Skin epidermis (tissue), 12 donors: Measurements from ENCODE around the gene NAT14.
A peak's percentile ranks its signal among the peaks of the same experiment; 100 is the strongest.

ENCODE experiments used
- H3K27ac ChIP-seq, 21 experiments: fragments of 200-600 bp; sonication (generic) in 11 of 21; one replicate each; pipeline ENCODE4 v1.5.0; 2020; ENCODE audit warnings: mild to moderate bottlenecking in 3 of 21, inconsistent platforms in 2 of 21, moderate library complexity in 2 of 21
- H3K4me3 ChIP-seq, 7 experiments: fragments of 200-600 bp; sonication (generic) in 2 of 7; one replicate each; pipeline ENCODE4 v1.5.0; 2020; ENCODE audit warnings: inconsistent platforms in 2 of 7, mild to moderate bottlenecking in 2 of 7, moderate library complexity in 1 of 7

NAT14 gene

GRCh38 chr19:55482967-55483705 lies 1.9 kb upstream of the NAT14 start:
- no peak overlapping the region for H3K4me3 ChIP-seq

DNA sequence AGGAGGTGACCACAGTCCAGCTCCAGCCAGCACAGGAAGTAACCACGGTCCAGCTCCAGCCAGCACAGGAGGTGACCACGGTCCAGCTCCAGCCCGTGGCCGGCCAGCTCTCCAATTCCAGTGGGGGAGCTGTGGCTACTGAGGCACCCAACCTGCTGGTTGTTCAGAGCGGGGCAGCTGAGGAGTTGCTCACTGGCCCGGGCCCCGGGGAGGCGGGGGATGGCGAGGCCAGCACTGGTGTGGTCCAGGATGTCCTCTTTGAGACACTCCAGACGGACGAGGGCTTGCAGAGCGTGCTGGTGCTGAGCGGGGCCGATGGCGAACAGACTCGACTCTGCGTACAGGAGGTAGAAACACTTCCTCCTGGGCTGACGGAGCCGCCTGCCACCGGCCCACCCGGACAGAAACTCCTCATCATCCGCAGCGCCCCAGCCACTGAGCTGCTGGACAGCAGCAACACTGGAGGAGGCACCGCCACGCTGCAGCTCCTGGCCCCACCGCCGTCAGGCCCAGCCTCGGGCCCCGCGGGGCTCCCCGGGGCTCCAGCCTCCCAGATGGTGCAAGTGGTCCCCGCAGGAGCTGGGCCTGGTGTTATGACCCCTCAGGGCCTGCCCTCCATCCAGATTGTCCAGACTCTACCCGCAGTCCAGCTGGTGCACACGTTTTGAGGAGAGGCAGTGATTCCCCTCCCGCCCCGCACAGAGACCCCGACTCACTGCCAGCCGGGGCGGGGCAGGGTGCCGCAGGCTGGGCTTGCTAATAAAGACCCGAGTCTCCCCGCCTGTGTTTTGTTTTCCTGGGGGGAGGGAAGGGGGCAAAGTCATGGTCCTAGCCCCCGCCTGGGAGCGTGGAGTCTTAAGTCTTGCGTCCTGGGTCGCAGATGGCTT lies 1.0 kb upstream of the NAT14 start:
- peak overlapping the region in 6 of 7 experiments; percentile 37 to 63 (median 45) for H3K4me3 ChIP-seq

More at GRCh38 chr19:55482967-55483705, 1.9 kb upstream of the NAT14 start:
- no peak overlapping the region for H3K27ac ChIP-seq

DNA sequence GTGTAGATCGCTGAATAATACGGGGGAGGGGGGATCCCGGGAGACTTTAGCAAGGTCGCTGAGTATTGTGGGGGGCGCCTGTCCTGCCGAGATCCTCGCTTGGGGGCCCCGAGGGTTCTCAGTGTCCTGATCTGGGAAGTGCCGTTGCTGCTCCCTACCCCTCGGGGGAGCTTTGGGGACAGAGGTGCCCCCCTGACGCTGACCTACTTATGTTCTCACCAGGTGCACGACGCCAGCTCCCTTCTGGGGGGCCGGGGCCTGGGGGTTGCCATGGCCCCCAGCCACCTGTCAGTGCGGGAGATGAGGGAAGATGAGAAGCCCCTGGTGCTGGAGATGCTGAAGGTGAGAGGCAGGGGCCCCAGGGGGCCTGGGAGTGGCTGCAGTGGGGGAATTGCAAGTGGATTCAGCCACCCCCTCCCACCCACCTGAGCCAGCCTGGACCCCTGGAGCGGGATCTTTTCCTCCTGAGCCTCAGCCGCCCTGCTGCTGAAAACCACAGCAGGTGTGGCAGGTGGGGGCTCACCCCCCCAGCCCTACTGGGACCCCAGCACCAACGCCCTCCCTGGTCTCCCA lies 537 bp downstream of the NAT14 start:
- H3K27ac ChIP-seq, result peak overlapping the region; percentile 45 to 90 (median 80)
- peak overlapping the region; percentile 37 to 63 (median 45) for H3K4me3 ChIP-seq

More for the DNA sequence above, 1.0 kb upstream of the NAT14 start:
- peak overlapping the region in 8 of 21 experiments; percentile 69 to 90 (median 82) for H3K27ac ChIP-seq

DNA sequence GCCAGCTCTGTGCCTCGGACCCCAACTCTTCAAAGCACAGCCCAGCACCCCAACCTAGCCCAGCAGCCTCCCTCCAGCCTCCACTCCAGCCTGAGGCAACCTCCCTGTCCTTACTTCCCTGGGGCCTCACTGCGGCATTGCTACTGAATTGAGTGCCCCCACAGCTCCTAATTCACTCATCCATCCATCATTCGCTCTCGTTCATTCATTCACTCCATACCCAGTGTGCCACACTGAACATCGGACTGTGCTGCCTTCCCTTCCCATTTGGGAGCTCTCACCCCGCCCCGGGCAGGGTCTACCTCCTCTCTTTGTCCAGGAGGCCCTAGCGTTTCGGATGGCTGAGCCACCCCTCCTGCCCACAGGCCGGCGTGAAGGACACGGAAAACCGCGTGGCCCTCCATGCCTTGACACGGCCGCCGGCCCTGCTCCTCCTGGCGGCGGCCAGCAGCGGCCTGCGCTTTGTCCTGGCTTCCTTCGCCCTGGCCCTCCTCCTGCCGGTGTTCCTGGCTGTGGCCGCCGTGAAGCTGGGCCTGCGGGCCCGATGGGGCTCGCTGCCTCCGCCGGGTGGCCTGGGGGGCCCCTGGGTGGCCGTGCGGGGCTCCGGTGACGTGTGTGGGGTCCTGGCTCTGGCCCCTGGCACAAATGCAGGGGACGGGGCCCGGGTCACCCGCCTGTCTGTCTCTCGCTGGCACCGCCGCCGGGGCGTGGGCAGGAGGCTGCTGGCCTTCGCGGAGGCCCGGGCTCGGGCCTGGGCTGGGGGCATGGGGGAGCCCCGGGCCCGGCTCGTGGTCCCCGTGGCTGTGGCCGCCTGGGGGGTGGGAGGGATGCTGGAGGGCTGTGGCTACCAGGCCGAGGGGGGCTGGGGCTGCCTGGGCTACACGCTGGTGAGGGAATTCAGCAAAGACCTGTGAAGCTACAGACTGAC lies 1.3 kb downstream of the NAT14 start:
- no peak overlapping the region for H3K4me3 ChIP-seq
- peak overlapping the region; percentile 44 to 90 (median 80) for H3K27ac ChIP-seq

DNA sequence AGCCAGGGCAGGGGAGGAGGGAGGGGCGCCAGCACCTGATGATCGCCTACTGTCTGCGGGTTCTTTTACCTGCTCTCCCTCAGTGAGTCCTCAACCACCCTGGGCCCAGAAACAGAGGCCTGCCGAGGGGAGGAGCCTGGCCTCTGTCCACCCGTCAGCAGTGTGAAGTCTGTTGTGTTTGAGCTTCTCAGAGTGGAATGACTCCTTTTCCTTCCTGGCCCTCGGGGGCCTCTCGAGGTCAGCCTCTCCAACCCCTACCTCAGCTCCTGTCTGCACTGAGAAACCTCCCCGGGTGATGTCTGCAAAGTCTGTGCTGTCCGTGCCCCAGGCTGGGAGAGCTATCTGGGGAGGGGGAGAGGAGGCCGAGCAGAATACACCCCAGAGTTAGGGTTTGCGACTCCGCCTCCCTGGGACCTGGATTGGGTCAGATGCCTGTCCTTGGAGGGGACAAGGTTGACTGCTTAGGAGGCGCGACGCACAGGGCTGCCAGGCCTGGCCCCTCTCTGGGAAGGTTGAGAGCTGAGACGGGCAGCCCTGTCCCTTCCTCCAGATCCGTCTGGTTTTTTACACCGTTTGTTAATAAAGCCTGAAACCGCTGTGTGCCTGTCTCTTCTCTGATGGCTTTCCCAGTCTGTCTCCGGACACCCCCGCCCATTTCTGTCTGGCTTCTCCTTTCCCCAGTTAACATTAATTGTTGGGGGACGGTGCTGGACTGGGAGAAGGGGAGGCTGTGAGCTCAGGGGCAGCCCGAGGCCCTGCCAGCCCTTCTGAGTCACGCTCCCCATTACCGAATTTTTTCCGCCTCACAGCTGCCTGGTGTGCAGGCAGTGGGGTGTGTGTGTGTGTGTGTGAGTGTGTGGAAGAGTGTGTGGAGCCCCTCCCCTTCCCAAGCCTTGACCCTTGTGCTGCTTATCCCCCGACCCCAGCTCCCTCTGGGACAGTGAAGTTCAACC lies 2.3 kb downstream of the NAT14 start:
- H3K27ac ChIP-seq, result peak overlapping the region; percentile 44 to 89 (median 80)
- no peak overlapping the region for H3K4me3 ChIP-seq

DNA sequence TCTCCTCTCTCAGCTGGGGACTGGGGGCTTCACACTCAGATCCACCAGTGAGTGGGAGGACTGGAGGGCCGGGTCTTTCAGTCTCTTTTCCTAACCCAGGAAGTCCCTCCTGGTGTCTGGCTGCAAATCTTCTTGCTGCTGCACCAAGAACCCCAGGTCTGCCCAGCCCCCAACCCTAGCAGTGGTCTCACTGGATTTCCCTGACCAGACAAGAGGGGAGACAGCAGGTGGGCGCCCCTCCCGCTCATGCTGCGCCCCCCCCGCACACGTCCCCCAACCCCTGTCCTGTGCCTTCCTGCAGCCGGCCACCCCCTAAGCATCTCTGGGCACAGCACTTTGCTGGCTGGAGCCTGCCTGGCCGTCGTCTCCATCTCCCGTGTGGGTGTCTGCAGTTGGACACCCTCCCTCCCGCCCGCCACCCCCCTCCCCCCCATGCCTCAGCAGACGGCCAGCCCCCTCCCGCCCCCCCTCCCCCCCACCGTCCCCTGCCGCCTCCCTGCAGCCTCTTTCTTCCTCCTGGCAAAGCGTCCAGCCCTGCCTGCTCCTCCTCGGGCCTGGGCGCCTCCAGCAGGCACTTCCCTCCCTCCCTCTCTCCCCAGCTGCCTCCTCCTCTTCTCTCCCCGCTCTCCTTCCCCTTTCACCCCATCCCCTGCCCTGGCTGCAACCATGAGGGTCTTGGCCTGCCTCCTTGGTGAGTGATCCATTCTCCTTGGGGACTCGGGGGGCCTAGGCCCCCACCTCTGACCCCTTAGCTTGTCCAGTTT lies 3.1 kb downstream of the NAT14 start, which contains the start of gene SSC5D:
SSC5D (plus strand) TSS at position 513 of the 764 bp plus-strand sequence; CDS start at position 667, 154 bp downstream.
- H3K4me3 ChIP-seq, result no peak within 1 kb of the TSS
- peak within 1 kb of the TSS in 20 of 21 experiments; percentile 45 to 89 (median 80) for H3K27ac ChIP-seq

- Histone ChIP-seq H3K27ac (peak overlapping the region in 12 of 21 experiments; percentile 14 to 89 (median 60)), H3K4me3 (no peak overlapping the region)
Observed at GRCh38 chr19:55488986-55489710, 4.2 kb downstream of the NAT14 start.

DNA sequence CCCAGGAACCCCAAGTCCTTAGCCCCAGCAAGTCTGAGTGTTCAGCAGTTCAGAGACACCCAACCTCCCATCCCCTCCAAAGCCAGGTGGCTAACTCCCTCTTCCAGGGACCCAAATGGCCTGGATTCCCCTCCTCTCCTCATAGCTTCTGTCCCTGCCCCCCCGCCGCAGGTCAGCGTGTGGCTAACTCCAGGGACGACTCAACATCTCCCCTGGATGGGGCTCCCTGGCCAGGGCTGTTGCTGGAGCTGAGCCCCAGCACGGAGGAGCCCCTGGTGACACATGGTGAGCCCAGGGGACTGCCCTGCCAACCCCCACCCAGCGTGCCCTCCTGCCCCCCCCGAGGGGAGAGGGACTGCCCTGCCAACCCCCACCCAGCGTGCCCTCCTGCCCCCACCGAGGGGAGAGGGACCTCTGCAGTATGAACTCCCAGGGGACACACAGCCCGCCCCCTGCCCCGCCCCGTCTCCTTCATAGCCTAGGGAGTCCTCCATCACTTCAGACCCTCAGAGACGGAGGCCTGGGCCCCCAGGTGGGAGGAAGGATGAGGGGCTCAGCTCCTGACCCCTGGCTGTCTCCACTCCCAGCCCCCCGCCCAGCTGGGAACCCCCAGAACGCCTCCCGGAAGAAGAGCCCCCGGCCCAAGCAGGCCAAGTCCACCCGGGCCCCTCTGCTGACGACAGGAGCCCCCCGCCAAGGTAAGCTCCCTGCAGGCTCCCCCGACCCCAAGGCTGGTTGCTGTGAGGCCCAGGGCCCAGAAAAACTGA lies 4.9 kb downstream of the NAT14 start:
- no peak overlapping the region for H3K4me3 ChIP-seq
- peak overlapping the region in 3 of 21 experiments; percentile 10 to 52 (median 42) for H3K27ac ChIP-seq

- Histone ChIP-seq H3K4me3 (no peak overlapping the region), H3K27ac (peak overlapping the region in 6 of 21 experiments; percentile 14 to 49 (median 18))
Observed at GRCh38 chr19:55490478-55491432, 5.8 kb downstream of the NAT14 start.

- H3K27ac ChIP-seq, result peak overlapping the region in 6 of 21 experiments; percentile 14 to 49 (median 18)
- no peak overlapping the region for H3K4me3 ChIP-seq
Observed at GRCh38 chr19:55491546-55492360, 6.8 kb downstream of the NAT14 start.

DNA sequence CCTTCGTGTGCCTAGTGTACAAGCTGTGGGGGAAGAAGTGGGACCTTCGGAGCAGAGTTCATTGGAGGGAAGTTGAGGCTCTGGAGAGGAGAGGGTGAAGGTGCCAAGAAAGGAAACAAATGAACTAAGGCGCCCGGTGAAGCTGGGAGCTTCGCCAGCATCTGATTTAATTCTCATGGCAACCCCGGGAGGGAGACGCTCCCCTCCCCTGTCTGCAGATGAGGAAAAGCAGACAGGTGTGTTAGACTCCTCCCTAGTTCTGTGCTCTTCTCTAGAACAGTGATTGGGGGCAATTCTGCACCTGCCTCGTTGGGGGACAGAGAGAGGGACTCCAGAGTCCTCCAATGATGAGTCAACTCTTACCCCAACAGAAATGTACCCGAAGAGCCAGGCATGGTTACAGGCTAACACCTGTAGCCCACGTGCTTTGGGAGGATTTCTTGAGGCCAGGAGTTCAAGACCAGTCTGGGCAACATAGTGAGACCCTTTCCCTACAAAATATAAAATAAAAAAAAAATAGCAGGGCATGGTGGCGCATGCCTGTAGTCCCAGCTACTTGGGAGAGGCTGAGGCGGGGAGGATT lies 7.5 kb downstream of the NAT14 start:
- peak overlapping the region in 1 of 21 experiments; percentile 31 for H3K27ac ChIP-seq
- no peak overlapping the region for H3K4me3 ChIP-seq

DNA sequence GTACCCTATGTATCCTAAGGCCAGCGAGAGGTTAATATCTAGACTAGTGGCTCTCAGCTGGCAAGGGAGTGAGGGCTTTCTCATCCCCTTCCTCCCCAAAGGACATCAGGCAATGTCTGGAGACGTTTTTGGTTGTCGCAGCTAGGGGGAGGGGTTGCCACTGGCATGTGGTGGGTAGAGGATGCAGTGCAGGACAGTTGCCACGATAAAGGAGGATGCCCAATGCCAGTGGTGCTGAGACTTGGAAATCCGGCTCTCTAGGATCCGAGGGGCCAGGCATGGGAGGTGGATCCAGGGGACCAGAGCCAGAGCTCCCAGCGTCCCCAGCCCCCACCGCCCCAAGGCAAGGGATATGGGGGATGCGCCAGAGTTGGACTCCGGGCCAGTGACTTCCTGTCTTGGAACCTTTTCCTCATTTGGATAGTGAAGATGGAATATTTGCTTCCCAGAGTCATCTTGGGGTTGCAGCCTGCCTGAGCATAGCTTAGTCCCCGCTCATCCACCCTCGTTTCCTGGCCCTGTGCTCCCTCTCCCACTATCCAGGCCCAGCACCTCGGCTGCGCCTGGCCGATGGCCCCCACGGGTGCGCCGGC lies 8.2 kb downstream of the NAT14 start:
- Histone ChIP-seq H3K4me3 (peak overlapping the region in 3 of 7 experiments; percentile 15 to 33 (median 25)), H3K27ac (peak overlapping the region in 17 of 21 experiments; percentile 16 to 88 (median 59))

DNA sequence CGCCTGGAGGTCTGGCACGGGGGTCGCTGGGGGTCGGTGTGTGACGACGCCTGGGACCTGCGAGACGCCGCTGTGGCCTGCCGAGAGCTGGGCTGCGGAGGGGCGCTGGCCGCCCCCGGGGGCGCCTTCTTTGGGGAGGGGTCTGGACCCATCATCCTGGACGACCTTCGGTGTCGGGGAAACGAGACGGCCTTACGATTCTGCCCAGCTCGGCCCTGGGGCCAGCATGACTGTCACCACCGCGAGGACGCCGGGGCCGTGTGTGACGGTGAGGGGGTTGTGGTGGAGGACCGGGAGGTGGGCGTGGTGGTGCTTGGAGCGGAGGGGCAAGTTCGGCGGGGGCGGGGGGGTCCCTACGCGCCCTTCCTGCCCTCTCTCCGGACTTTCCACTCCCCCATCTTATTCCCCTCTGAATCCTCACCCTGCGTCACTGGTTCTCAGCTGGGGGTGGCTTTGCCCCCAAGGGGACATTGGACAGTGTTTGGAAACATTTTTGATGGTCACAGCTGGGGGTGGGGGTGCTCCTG lies 8.7 kb downstream of the NAT14 start:
- Histone ChIP-seq H3K27ac (peak overlapping the region in 18 of 21 experiments; percentile 16 to 88 (median 66)), H3K4me3 (peak overlapping the region in 4 of 7 experiments; percentile 15 to 33 (median 21))
